ENCODE results near the gene ITSN1.
"Not testable (repeated sequence)": the region's sequence is repeated elsewhere in the genome, so short reads cannot be mapped to it uniquely, and the experiment has no call there.

Gene ITSN1

GRCh38 chr21:33670076-33670978 lies 28.0 kb downstream of the ITSN1 start:
- no peak overlapping the region for H3K4me3 ChIP-seq (ENCODE audit: low read depth, low read length)
- ChIA-PET POLR2A (no interaction called here), CTCF (interaction anchor here (1.0 kb wide), 1 partner anchor 62 kb away, joined by 4 read pairs; no protein-coding TSS in a partner anchor)
- TF ChIP-seq CTCF (IDR thresholded peaks at IDR 0.05; ENCODE audit: insufficient read depth, low read length, missing control alignments), result no peak
- no peak for DNase-seq (ENCODE audit: low read depth, low spot score)

- ChIA-PET CTCF (no interaction called here), POLR2A (no interaction called here)
- H3K4me3 ChIP-seq (ENCODE audit: low read depth, low read length), result no peak overlapping the region
- no peak for TF ChIP-seq CTCF (IDR thresholded peaks at IDR 0.05; ENCODE audit: insufficient read depth, low read length, missing control alignments)
- no peak for DNase-seq (ENCODE audit: low read depth, low spot score)
Measured at GRCh38 chr21:33673473-33673872, 31.2 kb downstream of the ITSN1 start.

GRCh38 chr21:33674226-33674625 lies 31.9 kb downstream of the ITSN1 start:
- ChIA-PET POLR2A (no interaction called here), CTCF (no interaction called here)
- no peak for TF ChIP-seq CTCF (IDR thresholded peaks at IDR 0.05; ENCODE audit: insufficient read depth, low read length, missing control alignments)
- no peak overlapping the region for H3K4me3 ChIP-seq (ENCODE audit: low read depth, low read length)
- DNase-seq (ENCODE audit: low read depth, low spot score), result no peak

- CTCF ChIA-PET; H3K4me3 ChIP-seq (ENCODE audit: low read depth, low read length); POLR2A ChIA-PET; DNase-seq (ENCODE audit: low read depth, low spot score): not testable (repeated sequence)
Measured at GRCh38 chr21:33676666-33677065, 34.4 kb downstream of the ITSN1 start.

GRCh38 chr21:33677450-33677849 lies 35.1 kb downstream of the ITSN1 start:
- TF ChIP-seq CTCF (IDR thresholded peaks at IDR 0.05; ENCODE audit: insufficient read depth, low read length, missing control alignments), result no peak
- no peak overlapping the region for H3K4me3 ChIP-seq (ENCODE audit: low read depth, low read length)
- CTCF ChIA-PET, result no interaction called here
- POLR2A ChIA-PET, result no interaction called here
- DNase-seq (ENCODE audit: low read depth, low spot score), result no peak

GRCh38 chr21:33680870-33681269 lies 38.6 kb downstream of the ITSN1 start:
- POLR2A ChIA-PET, result no interaction called here

More at GRCh38 chr21:33680870-33681269, 38.6 kb downstream of the ITSN1 start:
- no peak overlapping the region for H3K4me3 ChIP-seq (ENCODE audit: low read depth, low read length)
- DNase-seq (ENCODE audit: low read depth, low spot score), result no peak
- no peak for TF ChIP-seq CTCF (IDR thresholded peaks at IDR 0.05; ENCODE audit: insufficient read depth, low read length, missing control alignments)
- CTCF ChIA-PET, result interaction anchor here (1.4 kb wide), 1 partner anchor 29 kb away, joined by 3 read pairs; no protein-coding TSS in a partner anchor

Measured in AG04449 (cell line).